Glutamatergic neuron (in vitro differentiated cells): ENCODE measurements around the gene WASL. TPM values are rescaled to one million over a fixed set of nuclear protein-coding genes. Genes with fewer than 3 reads are reported as not detected.

ENCODE experiments used
- DNase-seq: peaks from one replicate; pipeline ENCODE4 v3.0.0; 2022
- H3K27ac Mint-ChIP-seq: one replicate; pipeline ENCODE4 v1.8.0; 2020; ENCODE audit warnings: mild to moderate bottlenecking, mixed read lengths, inconsistent platforms; ENCODE audit not compliant: unreplicated experiment
- H3K27me3 Mint-ChIP-seq: one replicate; pipeline ENCODE4 v1.8.0; 2020; ENCODE audit warnings: mild to moderate bottlenecking, moderate library complexity, mixed read lengths, inconsistent platforms; ENCODE audit not compliant: unreplicated experiment
- H3K36me3 Mint-ChIP-seq: one replicate; pipeline ENCODE4 v1.8.0; 2020; ENCODE audit warnings: mild to moderate bottlenecking, mixed read lengths, inconsistent platforms; ENCODE audit not compliant: unreplicated experiment
- H3K4me1 Mint-ChIP-seq: one replicate; pipeline ENCODE4 v1.8.0; 2020; ENCODE audit warnings: mild to moderate bottlenecking, low read depth, mixed read lengths, inconsistent platforms; ENCODE audit not compliant: unreplicated experiment
- H3K4me3 Mint-ChIP-seq: one replicate; pipeline ENCODE4 v1.8.0; 2020; ENCODE audit warnings: mild to moderate bottlenecking, mixed read lengths, inconsistent platforms; ENCODE audit not compliant: unreplicated experiment
- H3K9me3 Mint-ChIP-seq: one replicate; pipeline ENCODE4 v1.8.0; 2020; ENCODE audit warnings: mild to moderate bottlenecking, moderate library complexity, mixed read lengths, inconsistent platforms; ENCODE audit not compliant: unreplicated experiment
- total RNA-seq: library from RNA; stranded (reverse); fragmentation: NEBNext Ultra II Directional; extraction: Animal tissue kit (Norgen Biotek cat#: 25700); gene quantifications from one replicate; pipeline ENCODE4 v1.2.1, GENCODE V29; 2021; ENCODE audit not compliant: unreplicated experiment
- TF ChIP-seq, protein P1 (sequence below): fragments of 200-600 bp; sonication (generic); IDR thresholded peaks from one replicate; pipeline ENCODE4 v1.5.0; 2021; ENCODE audit not compliant: partially characterized antibody, unreplicated experiment

The WASL gene
- total RNA-seq, 1 donor from 2014 or later: 33.0 TPM

DNA sequence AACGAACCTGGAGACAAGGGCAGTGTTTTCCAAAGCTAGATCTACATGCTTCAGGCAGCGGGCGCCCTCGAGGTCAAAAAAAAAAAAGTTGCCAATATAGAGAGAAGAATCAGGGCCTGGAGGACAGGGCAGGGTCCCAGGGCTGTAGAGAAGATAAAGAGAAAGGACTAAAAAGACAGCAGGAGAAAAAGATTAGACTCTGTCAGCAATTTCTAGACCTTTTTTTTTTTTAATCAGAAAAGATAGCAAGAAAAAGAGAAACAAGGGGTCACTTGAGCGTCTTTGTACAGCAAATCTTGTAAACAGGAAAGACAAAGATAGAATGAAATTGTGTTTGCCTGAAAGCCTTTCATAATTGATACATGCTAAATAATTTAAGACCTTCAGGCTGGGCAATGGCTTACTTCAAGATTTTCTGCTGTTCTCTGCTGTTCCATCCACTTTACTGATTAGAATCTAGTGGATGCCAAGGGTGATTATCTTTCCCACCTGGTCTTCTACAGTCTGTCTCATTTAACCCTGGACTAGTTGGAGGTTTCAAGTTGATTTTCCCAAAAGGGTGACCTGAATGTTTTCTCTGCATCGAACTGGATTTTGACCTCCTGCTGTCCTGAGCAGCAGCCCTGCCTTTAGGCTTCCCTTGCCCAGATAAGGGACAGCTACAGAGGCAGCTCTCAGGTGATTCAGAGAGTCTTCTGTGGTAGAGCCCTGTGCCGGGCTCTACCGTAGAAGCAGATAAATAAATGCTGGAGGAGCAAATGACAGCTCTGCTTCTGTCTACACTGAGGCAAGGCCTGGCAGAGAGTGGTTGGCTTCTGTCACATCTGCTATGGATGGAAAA, 88.1 kb downstream of the WASL start:
- Mint-ChIP-seq H3K4me1 (peaks cover 11% of the 10 kb centered on the region), H3K36me3 (no peaks in the 10 kb centered on the region), H3K4me3 (peak overlapping the region; percentile 16), H3K27me3 (peaks cover 4% of the 10 kb centered on the region), H3K27ac (no peak overlapping the region), H3K9me3 (no peaks in the 10 kb centered on the region)
- TF ChIP-seq, protein P1, sequence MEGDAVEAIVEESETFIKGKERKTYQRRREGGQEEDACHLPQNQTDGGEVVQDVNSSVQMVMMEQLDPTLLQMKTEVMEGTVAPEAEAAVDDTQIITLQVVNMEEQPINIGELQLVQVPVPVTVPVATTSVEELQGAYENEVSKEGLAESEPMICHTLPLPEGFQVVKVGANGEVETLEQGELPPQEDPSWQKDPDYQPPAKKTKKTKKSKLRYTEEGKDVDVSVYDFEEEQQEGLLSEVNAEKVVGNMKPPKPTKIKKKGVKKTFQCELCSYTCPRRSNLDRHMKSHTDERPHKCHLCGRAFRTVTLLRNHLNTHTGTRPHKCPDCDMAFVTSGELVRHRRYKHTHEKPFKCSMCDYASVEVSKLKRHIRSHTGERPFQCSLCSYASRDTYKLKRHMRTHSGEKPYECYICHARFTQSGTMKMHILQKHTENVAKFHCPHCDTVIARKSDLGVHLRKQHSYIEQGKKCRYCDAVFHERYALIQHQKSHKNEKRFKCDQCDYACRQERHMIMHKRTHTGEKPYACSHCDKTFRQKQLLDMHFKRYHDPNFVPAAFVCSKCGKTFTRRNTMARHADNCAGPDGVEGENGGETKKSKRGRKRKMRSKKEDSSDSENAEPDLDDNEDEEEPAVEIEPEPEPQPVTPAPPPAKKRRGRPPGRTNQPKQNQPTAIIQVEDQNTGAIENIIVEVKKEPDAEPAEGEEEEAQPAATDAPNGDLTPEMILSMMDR: no peak
- no peak for DNase-seq

DNA sequence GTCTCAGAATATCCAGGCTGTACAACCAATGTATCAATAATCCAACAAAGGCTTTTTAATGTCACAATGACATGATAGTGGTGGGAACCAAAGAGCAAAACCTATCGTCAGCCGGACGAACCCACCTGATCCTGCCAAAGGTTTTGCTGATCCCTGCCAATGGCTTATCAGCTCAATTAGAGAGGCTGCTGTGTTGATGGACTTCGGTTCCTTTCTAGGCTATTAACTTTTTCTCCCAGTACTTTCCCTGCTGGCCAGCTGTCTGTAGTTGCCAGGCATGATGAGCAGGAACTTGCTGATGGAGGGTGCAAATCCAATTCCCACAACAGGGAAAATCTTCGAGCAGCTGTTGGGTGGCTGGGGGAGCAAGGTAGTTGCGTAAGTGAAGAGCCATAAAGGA, 90.8 kb downstream of the WASL start:
- peaks cover 11% of the 10 kb centered on the region for H3K4me1 Mint-ChIP-seq
- H3K9me3 Mint-ChIP-seq: no peaks in the 10 kb centered on the region
- no peaks in the 10 kb centered on the region for H3K36me3 Mint-ChIP-seq
- no peak overlapping the region for H3K27ac Mint-ChIP-seq
- no peak for DNase-seq
- TF ChIP-seq, protein P1: no peak
- H3K27me3 Mint-ChIP-seq: peaks cover 6% of the 10 kb centered on the region
- H3K4me3 Mint-ChIP-seq: no peak overlapping the region

DNA sequence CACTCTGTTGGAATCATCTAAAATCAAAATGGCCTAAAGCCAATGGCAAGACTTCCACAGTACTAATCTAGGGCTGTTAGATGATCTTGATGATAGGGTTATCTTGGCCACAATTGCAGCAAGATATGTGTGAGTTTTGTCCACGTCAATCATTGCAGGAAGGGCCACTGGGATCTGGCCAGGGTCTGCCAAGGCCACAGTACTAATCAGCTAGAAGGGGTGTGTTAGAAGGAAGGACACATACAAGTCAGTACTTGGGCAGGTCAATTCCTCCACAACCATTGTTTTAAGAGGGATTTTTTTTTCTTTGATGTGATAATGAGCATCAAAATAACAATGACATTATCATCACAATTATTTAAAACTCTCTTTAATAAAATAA, 91.5 kb downstream of the WASL start:
- H3K27ac Mint-ChIP-seq: no peak overlapping the region

DNA sequence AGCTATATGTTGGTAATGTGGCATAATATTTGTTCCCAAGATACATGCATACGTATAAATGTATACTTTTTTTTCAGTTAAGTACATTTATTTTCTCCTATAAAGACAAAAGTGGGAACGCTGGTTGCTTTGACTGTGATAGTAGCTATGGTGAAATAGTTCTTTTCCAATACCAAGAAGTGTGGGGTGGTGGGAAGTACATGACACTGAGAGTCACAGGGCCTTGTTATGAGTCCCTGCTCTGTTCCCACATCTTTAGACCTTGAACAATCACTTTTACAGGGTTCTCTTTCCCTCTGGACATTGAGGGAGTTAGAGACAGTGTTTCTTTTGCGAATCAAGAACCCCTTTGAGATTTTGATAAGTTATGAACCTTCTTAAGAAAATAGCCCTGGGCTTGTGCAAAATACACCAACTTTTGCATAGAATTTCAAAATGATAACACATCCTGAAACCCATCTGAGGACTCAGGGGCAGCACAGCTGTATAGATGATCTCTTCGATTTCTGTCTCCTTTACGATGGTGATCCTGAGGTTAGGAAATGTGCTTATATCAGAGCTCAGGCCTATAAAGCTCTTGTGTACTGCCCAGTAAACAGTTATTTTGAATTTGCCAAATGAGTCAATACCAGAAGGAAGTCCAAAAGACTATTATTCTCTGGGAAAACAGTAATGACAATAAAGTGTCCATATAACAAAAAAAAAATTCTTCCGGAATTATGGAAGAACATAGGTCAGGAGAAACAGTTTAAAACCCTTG, 92.1 kb downstream of the WASL start:
- Mint-ChIP-seq H3K36me3 (no peaks in the 10 kb centered on the region), H3K4me1 (peaks cover 11% of the 10 kb centered on the region)

More for the DNA sequence above, 91.5 kb downstream of the WASL start:
- no peaks in the 10 kb centered on the region for H3K36me3 Mint-ChIP-seq
- no peaks in the 10 kb centered on the region for H3K9me3 Mint-ChIP-seq
- TF ChIP-seq, protein P1: no peak
- H3K27me3 Mint-ChIP-seq: peaks cover 3% of the 10 kb centered on the region
- peaks cover 11% of the 10 kb centered on the region for H3K4me1 Mint-ChIP-seq
- no peak overlapping the region for H3K4me3 Mint-ChIP-seq
- no peak for DNase-seq

More for the DNA sequence above, 92.1 kb downstream of the WASL start:
- no peak overlapping the region for H3K27ac Mint-ChIP-seq
- peaks cover 3% of the 10 kb centered on the region for H3K27me3 Mint-ChIP-seq
- H3K9me3 Mint-ChIP-seq: no peaks in the 10 kb centered on the region
- no peak for DNase-seq
- no peak overlapping the region for H3K4me3 Mint-ChIP-seq
- TF ChIP-seq, protein P1: no peak
